GM21528 (cell line): ENCODE data around the gene B4GALT7.
"Not testable (repeated sequence)": the region's sequence is repeated elsewhere in the genome, so short reads cannot be mapped to it uniquely, and the experiment has no call there.

Source experiments
- ATAC-seq: cut with Tn5 transposase; IDR thresholded peaks from one replicate; pipeline ENCODE4 v1.9.1; 2021; ENCODE audit warnings: mild to moderate bottlenecking, moderate library complexity; ENCODE audit not compliant: unreplicated experiment, low FRiP score

The B4GALT7 gene

DNA sequence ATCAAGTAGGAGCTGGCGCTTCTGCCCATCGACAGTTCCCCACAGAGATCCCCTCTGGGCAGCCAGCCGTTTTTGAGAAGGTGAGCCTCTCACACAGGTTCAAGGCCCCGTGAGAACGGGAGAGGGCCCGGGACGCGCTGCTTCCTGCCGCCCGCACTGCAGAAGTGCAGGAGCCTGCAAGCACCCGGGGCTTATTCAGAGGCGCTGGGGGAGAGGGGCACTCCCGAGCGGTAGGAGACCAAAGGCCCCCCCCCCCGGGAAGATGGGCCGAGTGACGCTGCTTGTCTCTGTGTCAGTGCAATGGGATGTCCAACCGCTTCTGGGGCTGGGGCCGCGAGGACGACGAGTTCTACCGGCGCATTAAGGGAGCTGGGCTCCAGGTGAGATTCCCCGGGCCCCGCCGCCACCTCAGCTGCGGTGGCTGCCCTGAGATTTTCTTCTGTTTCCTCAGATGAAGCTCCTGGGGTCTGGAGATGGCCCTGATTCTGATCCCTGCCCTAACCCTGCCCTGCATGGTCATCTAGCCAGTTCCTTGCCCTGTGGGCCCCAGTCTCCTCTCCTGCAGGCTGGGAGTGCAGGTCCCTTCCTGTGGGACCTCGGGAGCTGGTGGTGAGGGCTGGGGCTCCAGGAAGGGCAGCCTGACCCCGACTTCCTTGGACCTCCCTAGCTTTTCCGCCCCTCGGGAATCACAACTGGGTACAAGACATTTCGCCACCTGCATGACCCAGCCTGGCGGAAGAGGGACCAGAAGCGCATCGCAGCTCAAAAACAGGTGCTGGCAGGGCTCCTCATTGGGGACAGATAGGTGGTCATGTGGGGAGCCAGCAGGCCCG lies 8.5 kb downstream of the B4GALT7 start:
- no peak for ATAC-seq

GRCh38 chr5:177609076-177610059 lies 9.4 kb downstream of the B4GALT7 start:
- ATAC-seq, result no peak

- no peak for ATAC-seq
Measured at GRCh38 chr5:177610131-177610769, 10.3 kb downstream of the B4GALT7 start.

- ATAC-seq, result no peak
Measured at GRCh38 chr5:177610770-177611445, 11.0 kb downstream of the B4GALT7 start.

DNA sequence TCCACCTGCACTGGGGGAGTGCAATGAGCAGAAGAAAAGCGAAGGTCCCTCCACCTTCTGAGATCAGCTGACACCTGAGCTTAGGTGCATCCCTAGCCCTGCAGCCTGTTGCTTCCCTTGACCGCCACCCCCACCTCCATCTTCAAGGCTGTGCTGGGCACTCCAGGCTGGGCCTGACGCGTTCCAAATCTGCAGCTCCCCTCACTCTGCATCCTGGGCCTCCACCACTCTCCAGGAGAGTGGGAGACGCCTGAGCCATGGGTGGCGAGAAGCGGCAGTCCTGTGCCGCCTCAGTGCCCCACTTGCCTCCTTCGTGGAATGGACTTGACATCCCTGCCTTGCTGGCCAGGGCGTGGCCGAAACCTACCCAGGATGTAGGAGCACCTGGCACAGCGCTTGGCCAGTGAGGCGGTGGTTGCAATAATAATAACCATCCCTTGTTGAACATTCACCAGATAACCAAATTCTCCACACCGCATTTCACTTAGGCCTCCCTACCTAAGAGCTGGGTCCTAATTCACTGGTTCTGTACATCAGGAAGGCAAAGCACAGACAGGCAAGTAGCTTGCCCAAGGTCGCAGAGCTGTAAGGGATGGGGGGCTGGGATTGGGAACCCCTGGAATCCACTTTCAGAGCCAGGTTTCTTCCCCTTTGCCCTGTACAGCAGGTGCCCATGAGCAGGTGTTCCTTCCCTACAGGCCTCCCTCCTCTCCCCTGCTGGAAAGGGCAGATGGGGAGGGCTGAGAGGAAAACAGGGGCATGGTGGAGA lies 11.7 kb downstream of the B4GALT7 start:
- no peak for ATAC-seq

- ATAC-seq, result no peak
Measured at GRCh38 chr5:177612215-177612673, 12.3 kb downstream of the B4GALT7 start.

GRCh38 chr5:177620560-177620959 lies 20.6 kb downstream of the B4GALT7 start:
- no peak for ATAC-seq

GRCh38 chr5:177624172-177624571 lies 24.2 kb downstream of the B4GALT7 start:
- not testable (repeated sequence) for ATAC-seq

GRCh38 chr5:177630186-177630585 lies 30.3 kb downstream of the B4GALT7 start:
- ATAC-seq, result not testable (repeated sequence)

DNA sequence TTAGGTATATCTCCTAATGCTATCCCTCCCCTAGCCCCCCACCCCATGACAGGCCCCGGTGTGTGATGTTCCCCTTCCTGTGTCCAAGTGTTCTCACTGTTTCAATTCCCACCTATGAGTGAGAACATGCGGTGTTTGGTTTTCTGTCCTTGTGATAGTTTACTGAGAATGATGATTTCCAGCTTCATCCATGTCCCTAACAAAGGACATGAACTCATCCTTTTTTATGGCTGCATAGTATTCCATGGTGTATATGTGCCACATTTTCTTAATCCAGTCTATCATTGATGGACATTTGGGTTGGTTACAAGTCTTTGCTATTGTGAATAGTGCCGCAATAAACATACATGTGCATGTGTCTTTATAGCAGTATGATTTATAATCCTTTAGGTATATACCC lies 35.0 kb downstream of the B4GALT7 start:
- ATAC-seq, result not testable (repeated sequence)

DNA sequence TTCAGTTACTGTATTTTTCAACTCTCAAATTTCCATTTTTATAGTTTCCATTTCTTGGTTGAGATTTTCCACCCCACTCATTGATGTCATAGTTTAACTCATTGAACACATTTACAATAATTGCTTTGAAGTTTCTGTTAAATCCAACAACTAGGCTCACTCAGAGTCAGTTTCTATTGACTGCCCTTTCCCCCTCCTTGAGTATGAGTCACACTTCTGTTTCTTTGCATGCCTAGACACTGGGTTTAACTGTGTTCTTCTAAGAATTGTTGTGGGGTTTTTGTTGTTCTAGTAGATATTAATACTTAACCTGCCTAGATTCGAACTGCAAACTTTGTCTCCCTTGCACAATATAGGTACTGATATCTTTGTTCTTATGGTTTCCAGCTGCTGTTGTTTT lies 45.5 kb downstream of the B4GALT7 start:
- ATAC-seq, result not testable (repeated sequence)

DNA sequence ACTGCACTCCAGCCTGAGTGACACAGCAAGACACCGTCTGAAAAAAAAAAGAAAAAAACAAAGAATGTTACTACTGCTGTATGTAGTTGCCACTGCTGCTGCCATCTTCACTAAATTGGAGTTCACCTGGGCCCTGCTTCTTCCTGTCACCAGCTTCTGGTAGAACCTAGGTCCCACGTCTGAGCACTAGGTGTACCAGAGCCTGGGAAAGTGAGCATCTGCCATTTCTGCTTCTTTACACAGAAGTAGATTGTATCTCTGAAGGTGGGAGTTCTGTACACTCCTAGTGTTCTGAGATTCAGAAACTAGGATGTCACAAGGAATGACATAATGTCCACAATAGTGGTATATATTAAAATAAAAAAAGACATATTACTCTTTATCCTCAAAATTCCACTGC lies 51.3 kb downstream of the B4GALT7 start:
- ATAC-seq, result not testable (repeated sequence)

DNA sequence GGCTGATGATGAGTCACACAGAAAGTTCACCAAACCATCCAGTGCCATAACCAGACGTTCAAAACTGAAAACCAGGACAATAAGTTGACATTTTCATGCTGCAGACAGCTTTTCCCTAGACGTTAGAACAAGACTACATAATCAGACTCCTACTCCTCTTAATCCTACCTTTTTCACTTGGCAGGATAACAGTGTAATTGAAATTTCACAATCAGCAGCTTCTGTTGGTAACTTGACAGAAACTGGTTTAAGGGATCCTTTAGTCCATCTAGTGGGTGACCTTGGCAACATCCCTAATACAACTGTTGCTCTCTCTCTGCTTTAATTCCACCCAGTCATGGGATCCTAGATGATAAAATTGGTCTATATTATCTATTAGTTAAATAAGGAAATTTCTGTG lies 57.9 kb downstream of the B4GALT7 start:
- not testable (repeated sequence) for ATAC-seq

DNA sequence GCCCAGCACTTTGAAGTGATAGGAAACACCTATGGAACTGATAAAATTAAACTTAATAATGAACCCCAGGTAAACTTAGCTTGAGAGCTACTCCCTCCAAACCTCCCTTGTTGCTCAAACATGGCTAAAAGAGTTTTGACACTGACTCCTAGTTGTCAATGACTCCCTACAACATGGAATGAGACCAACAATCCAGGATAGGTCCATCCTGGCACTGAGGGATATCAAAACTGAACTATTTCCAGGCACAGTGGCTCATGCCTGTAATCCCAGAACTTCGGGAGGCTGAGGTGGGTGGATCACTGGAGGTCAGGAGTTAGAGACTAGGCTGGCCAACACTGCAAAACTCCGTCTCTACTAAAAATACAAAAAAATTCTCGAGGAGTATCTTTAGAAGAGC lies 58.6 kb downstream of the B4GALT7 start:
- not testable (repeated sequence) for ATAC-seq
